Neural progenitor cell (in vitro differentiated cells): Measurements from ENCODE around the gene PSMD14. TPM values are rescaled to one million over a fixed set of nuclear protein-coding genes. Genes with fewer than 3 reads are reported as not detected.
"Not testable (repeated sequence)": the region's sequence is repeated elsewhere in the genome, so short reads cannot be mapped to it uniquely, and the experiment has no call there.

Experiments
- DNase-seq: peaks from one replicate; pipeline ENCODE4 v3.0.0-alpha.2; 2016; ENCODE audit warnings: low spot score
- H2AFZ ChIP-seq: fragments of 200-600 bp; sonication (generic); replicated peaks from 2 replicates; pipeline ENCODE4 v1.6.1; 2016; ENCODE audit warnings: antibody characterized with exemption
- H3F3A ChIP-seq: fragments of 200-600 bp; sonication (generic); 2 replicates; pipeline ENCODE4 v1.6.1; 2016; ENCODE audit warnings: antibody characterized with exemption, low read depth
- H3K27ac ChIP-seq: fragments of 200-600 bp; sonication (generic); 2 replicates; pipeline ENCODE4 v1.5.1; 2016; ENCODE audit warnings: mild to moderate bottlenecking
- H3K27me3 ChIP-seq: fragments of 200-600 bp; sonication (generic); 2 replicates; pipeline ENCODE4 v1.6.1; 2016; ENCODE audit warnings: mild to moderate bottlenecking, moderate library complexity
- H3K36me3 ChIP-seq: fragments of 200-600 bp; sonication (generic); 2 replicates; pipeline ENCODE4 v1.5.1; 2016
- H3K4me1 ChIP-seq: fragments of 200-600 bp; sonication (generic); 2 replicates; pipeline ENCODE4 v1.6.1; 2016; ENCODE audit warnings: mixed run types
- H3K4me2 ChIP-seq: fragments of 200-600 bp; sonication (generic); 2 replicates; pipeline ENCODE4 v1.6.1; 2016
- H3K4me3 ChIP-seq: fragments of 200-600 bp; sonication (generic); 2 replicates; pipeline ENCODE4 v1.5.1; 2016
- H3K79me2 ChIP-seq: fragments of 200-600 bp; sonication (generic); 2 replicates; pipeline ENCODE4 v1.6.1; 2016; ENCODE audit warnings: low read depth
- H3K9ac ChIP-seq: fragments of 200-600 bp; sonication (generic); 2 replicates; pipeline ENCODE4 v1.6.1; 2016
- H3K9me3 ChIP-seq: fragments of 200-600 bp; sonication (generic); 2 replicates; pipeline ENCODE4 v1.5.1; 2016; ENCODE audit warnings: low read depth
- H4K20me1 ChIP-seq: fragments of 200-600 bp; sonication (generic); 2 replicates; pipeline ENCODE4 v1.6.1; 2016; ENCODE audit warnings: low read depth
- H3K27ac Mint-ChIP-seq: 3 replicates; pipeline ENCODE4 v1.8.0; 2021; ENCODE audit warnings: mixed read lengths
- H3K27me3 Mint-ChIP-seq: 2 replicates; pipeline ENCODE4 v1.8.0; 2022; ENCODE audit warnings: low read depth, mild to moderate bottlenecking, inconsistent platforms, moderate library complexity, mixed read lengths; ENCODE audit not compliant: insufficient read depth
- H3K36me3 Mint-ChIP-seq: 3 replicates; pipeline ENCODE4 v1.8.0; 2021; ENCODE audit warnings: mixed read lengths
- H3K4me1 Mint-ChIP-seq: 3 replicates; pipeline ENCODE4 v1.8.0; 2021; ENCODE audit warnings: mixed read lengths
- H3K4me3 Mint-ChIP-seq: 3 replicates; pipeline ENCODE4 v1.8.0; 2021; ENCODE audit warnings: mild to moderate bottlenecking, moderate library complexity, mixed read lengths
- H3K9me3 Mint-ChIP-seq: 3 replicates; pipeline ENCODE4 v1.8.0; 2020; ENCODE audit warnings: mixed read lengths
- CTCF ChIP-seq: fragments of 200-600 bp; sonication (generic); IDR thresholded peaks from 2 replicates; pipeline ENCODE4 v1.5.1; 2017; ENCODE audit warnings: antibody characterized with exemption, mild to moderate bottlenecking
- EZH2phosphoT487 ChIP-seq: fragments of 200-600 bp; sonication (generic); IDR thresholded peaks from 2 replicates; pipeline ENCODE4 v1.6.1; 2017; ENCODE audit warnings: antibody characterized with exemption
- total RNA-seq: library from RNA; depleted of rRNA; stranded (reverse); fragments of >200 nt; gene quantifications from 2 replicates; pipeline ENCODE4 v1.2.3, GENCODE V29; 2015; ENCODE audit warnings: low replicate concordance

PSMD14 gene
- total RNA-seq, 1 donor from 2014 or later, result 152 TPM

- Mint-ChIP-seq H3K27ac (no peak overlapping the region), H3K4me1 (no peaks in the 10 kb centered on the region), H3K36me3 (no peaks in the 10 kb centered on the region), H3K4me3 (no peak overlapping the region), H3K27me3 (peaks cover 2% of the 10 kb centered on the region), H3K9me3 (no peaks in the 10 kb centered on the region)
- no peaks in the 10 kb centered on the region for H4K20me1 ChIP-seq
- no peak overlapping the region for H3K4me2 ChIP-seq
- H3K27me3 ChIP-seq, result no peaks in the 10 kb centered on the region
- no peaks in the 10 kb centered on the region for H3K9me3 ChIP-seq
- no peak overlapping the region for H3K9ac ChIP-seq
- H3K36me3 ChIP-seq, result no peaks in the 10 kb centered on the region
- H3F3A ChIP-seq, result no peaks in the 10 kb centered on the region
- no peaks in the 10 kb centered on the region for H3K4me1 ChIP-seq
- H3K79me2 ChIP-seq, result no peaks in the 10 kb centered on the region
- H3K4me3 ChIP-seq, result no peak overlapping the region
- no peak overlapping the region for H3K27ac ChIP-seq
- TF ChIP-seq CTCF (peak; percentile 89), EZH2phosphoT487 (no peak)
- peak; percentile 83 for DNase-seq
- H2AFZ ChIP-seq, result no peak overlapping the region
These were observed 35.0 kb upstream of the PSMD14 start for GRCh38 chr2:161273038-161273760.

GRCh38 chr2:161278564-161279229 lies 29.5 kb upstream of the PSMD14 start:
- not testable (repeated sequence) for H2AFZ ChIP-seq, H3K4me2 ChIP-seq, H3F3A ChIP-seq, H3K36me3 Mint-ChIP-seq, H3K27ac ChIP-seq, H3K4me1 Mint-ChIP-seq, H3K9ac ChIP-seq, H3K27me3 ChIP-seq, H3K27me3 Mint-ChIP-seq, H3K4me3 Mint-ChIP-seq, H3K79me2 ChIP-seq, H3K27ac Mint-ChIP-seq, H4K20me1 ChIP-seq, H3K36me3 ChIP-seq, H3K9me3 Mint-ChIP-seq, H3K4me3 ChIP-seq, H3K4me1 ChIP-seq, H3K9me3 ChIP-seq
- peak; percentile 23 for DNase-seq

GRCh38 chr2:161279230-161279815 lies 28.9 kb upstream of the PSMD14 start:
- not testable (repeated sequence) for H3K36me3 ChIP-seq, H3K4me3 Mint-ChIP-seq, H3F3A ChIP-seq, H3K27me3 ChIP-seq, H3K4me1 ChIP-seq, DNase-seq, H3K9me3 Mint-ChIP-seq, H3K9ac ChIP-seq, H2AFZ ChIP-seq, H3K79me2 ChIP-seq, H3K36me3 Mint-ChIP-seq, H4K20me1 ChIP-seq, H3K4me1 Mint-ChIP-seq, H3K4me2 ChIP-seq, H3K27me3 Mint-ChIP-seq, H3K9me3 ChIP-seq, H3K4me3 ChIP-seq, H3K27ac ChIP-seq, H3K27ac Mint-ChIP-seq

GRCh38 chr2:161280906-161281323 lies 27.3 kb upstream of the PSMD14 start:
- not testable (repeated sequence) for H3K27ac Mint-ChIP-seq, H3K79me2 ChIP-seq, H3K27ac ChIP-seq, H3K4me1 Mint-ChIP-seq, H3K4me3 Mint-ChIP-seq, H3K36me3 ChIP-seq, H3K9ac ChIP-seq, H4K20me1 ChIP-seq, H3K9me3 Mint-ChIP-seq, H3K27me3 ChIP-seq, H3F3A ChIP-seq, H3K9me3 ChIP-seq, H3K4me3 ChIP-seq, H3K4me1 ChIP-seq, H3K36me3 Mint-ChIP-seq, H3K4me2 ChIP-seq
- TF ChIP-seq CTCF, result peak; percentile 29
- DNase-seq, result peak; percentile 51
- peaks cover 13% of the 10 kb centered on the region for H3K27me3 Mint-ChIP-seq
- H2AFZ ChIP-seq, result peak overlapping the region; percentile 0

- not testable (repeated sequence) for H3K27ac Mint-ChIP-seq, H3K9me3 Mint-ChIP-seq, H3K36me3 Mint-ChIP-seq, H3K4me1 Mint-ChIP-seq, H2AFZ ChIP-seq, H3K4me3 ChIP-seq, H3K36me3 ChIP-seq, H3K4me3 Mint-ChIP-seq, H3K9ac ChIP-seq, H3F3A ChIP-seq, H4K20me1 ChIP-seq, H3K27ac ChIP-seq, H3K4me1 ChIP-seq, H3K4me2 ChIP-seq, H3K9me3 ChIP-seq, H3K27me3 ChIP-seq, H3K79me2 ChIP-seq, DNase-seq
- H3K27me3 Mint-ChIP-seq, result peaks cover 13% of the 10 kb centered on the region
These were observed 26.5 kb upstream of the PSMD14 start for GRCh38 chr2:161281615-161282310.

- H3K4me3 Mint-ChIP-seq, DNase-seq, H3K36me3 Mint-ChIP-seq, H3K27ac ChIP-seq, H3K9me3 Mint-ChIP-seq, H3K4me1 Mint-ChIP-seq, H3K4me3 ChIP-seq, H2AFZ ChIP-seq, H3K27ac Mint-ChIP-seq, H3F3A ChIP-seq, H3K9ac ChIP-seq, H3K4me1 ChIP-seq, H3K27me3 ChIP-seq, H3K4me2 ChIP-seq, H3K9me3 ChIP-seq, H3K36me3 ChIP-seq, H4K20me1 ChIP-seq, H3K79me2 ChIP-seq: not testable (repeated sequence)
- H3K27me3 Mint-ChIP-seq, result peaks cover 11% of the 10 kb centered on the region
These were observed 25.9 kb upstream of the PSMD14 start for GRCh38 chr2:161282311-161282644.
